GM18511 (cell line): ENCODE data around the gene MYLIP.

ENCODE experiments used
- ATAC-seq: cut with Tn5 transposase; IDR thresholded peaks from one replicate; pipeline ENCODE4 v1.9.1; 2021; ENCODE audit warnings: mild to moderate bottlenecking, moderate library complexity; ENCODE audit not compliant: unreplicated experiment

The MYLIP gene

GRCh38 chr6:16106991-16107787, 21.7 kb upstream of the MYLIP start:
- no peak for ATAC-seq

DNA sequence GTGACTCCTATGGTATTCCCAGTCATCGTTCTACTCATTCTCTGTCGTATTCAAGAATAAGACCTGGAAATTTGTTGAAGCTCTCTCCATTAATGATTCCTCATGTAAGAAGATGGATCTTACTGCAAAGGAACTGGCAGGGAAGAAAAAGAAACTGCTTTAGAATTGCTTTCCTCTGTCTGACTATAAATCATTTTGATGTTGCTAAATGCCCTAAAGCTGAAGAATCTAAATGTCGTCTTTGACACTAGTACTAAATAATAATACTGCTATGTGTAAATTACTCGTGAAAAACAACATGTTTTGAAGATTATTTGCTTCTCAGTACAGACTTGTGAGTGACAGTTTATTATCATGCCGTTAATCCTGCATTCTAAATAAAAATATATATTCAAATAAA, 20.5 kb upstream of the MYLIP start:
- no peak for ATAC-seq

- ATAC-seq = no peak
These were observed 19.8 kb upstream of the MYLIP start for GRCh38 chr6:16108921-16109658.

GRCh38 chr6:16109659-16110305, 19.1 kb upstream of the MYLIP start:
- no peak for ATAC-seq

GRCh38 chr6:16118825-16119224, 10.1 kb upstream of the MYLIP start:
- ATAC-seq = no peak

GRCh38 chr6:16121339-16121738, 7.5 kb upstream of the MYLIP start:
- no peak for ATAC-seq

- no peak for ATAC-seq
These were observed 6.7 kb upstream of the MYLIP start for GRCh38 chr6:16122197-16122596.

- no peak for ATAC-seq
These were observed 4.4 kb upstream of the MYLIP start for GRCh38 chr6:16124198-16125180.

- ATAC-seq = no peak
These were observed 2.8 kb upstream of the MYLIP start for GRCh38 chr6:16126056-16126455.

DNA sequence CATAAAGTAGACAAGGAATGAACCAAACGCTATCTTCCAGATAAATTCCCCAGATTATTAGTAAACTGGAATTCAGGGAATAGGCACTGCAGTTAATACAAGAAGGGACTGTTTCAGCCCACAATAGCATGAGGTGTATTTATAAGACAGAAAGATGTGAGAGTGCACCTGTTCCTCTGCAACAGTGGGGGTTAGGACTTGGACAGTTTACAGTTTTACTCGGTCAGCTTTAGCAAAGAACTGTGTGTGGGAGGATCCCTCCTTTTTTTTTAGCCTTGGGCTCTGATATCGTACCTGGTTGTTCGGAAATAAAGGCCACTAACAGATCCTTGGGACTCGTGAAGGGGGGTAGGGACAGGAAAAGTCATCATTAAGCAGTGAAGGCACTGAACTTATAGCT, 2.0 kb upstream of the MYLIP start:
- no peak for ATAC-seq

DNA sequence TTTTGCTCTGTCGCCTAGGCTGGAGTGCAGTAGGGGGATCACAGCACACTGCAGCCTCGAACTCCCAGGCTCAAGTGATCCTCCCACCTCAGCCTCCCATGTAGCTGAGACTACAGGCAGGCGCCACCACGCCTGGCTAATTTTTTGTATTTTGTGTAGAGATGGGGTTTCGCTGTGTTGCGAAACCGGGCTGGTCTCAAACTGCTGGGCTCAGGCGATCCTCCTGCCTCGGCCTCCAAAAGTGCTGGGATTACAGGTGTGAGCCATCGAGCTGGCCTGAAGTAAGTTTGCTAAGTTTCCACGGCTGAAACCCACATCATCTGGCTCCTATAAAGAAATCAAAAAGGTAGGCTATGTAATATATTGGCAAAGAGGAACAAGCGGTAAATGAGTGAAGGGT, 1.4 kb upstream of the MYLIP start:
- no peak for ATAC-seq

GRCh38 chr6:16129623-16130401, 926 bp downstream of the MYLIP start:
- ATAC-seq = no peak

DNA sequence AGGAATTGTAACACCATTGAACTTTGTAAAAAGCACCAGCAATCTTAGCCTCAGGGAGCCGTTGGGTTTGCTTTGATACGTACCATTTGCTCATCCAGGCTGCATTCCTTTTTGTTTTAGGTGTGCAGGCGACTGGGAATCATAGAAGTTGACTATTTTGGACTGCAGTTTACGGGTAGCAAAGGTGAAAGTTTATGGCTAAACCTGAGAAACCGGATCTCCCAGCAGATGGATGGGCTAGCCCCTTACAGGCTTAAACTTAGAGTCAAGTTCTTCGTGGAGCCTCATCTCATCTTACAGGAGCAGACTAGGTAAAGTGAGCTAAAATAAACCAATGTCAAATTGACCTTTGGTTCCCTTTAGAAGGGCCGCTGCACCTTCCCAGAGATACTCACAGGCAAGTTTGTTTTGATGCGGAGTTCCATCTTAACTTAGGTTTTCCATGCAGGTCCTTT, 1.6 kb downstream of the MYLIP start:
- no peak for ATAC-seq

DNA sequence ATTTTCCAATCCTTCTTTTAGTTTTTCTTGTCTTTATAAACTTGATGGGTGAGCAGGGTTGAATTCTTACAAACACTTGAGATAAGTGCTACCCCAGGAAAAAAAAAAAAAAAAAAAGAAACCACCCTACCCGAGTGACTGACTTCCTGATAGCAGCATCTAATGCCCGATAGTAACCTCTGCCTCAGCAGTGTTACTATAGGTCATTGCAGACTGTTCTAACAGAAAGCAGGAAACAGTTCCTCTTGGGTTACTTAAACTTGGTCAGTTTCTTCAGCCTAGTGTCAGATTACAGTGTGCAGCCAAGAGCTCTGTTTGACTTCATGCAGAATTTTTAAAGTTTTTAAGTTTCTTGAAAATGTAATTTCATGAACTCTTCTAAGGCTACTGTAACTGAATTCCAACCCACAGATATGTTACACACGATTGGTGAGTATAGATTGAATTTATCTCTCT, 2.1 kb downstream of the MYLIP start:
- ATAC-seq = peak; percentile 55

DNA sequence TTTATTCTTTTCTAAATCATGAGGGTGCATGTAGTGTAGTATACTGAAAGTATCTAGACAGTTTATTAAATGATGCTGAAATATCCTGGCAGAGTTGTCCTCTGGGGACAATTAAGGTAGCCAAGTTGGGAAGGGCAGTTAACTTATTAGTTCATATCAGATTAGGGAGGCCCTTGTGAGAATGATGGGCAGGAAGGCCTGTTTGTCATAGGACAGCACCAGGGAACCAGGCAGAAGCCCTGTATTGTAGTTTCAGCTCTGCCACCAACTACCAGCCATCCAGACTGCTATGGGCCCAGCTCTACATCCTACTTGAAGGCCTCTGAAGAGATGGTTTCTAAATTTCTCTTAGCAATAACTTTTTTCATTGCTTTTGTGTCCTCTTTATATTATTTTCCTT, 4.0 kb downstream of the MYLIP start:
- ATAC-seq = no peak

DNA sequence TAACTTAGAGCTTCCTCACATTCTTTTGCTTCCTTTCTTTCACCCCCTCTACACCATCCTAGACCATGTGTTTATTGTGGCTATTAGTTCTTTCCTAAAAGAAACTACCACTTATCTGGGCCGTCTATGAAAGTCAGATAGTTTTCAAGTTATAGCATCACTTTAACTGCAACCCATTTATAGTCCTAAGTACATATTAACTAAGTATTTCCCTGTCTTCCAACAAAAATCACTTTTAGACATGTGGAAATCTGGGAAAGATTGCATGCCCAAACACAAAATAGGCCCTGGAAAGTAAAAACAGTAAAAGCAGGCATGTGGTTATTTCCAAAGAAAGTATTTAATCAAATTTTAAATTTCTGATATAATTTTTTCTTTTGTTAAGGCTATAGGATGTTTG, 5.5 kb downstream of the MYLIP start:
- no peak for ATAC-seq

DNA sequence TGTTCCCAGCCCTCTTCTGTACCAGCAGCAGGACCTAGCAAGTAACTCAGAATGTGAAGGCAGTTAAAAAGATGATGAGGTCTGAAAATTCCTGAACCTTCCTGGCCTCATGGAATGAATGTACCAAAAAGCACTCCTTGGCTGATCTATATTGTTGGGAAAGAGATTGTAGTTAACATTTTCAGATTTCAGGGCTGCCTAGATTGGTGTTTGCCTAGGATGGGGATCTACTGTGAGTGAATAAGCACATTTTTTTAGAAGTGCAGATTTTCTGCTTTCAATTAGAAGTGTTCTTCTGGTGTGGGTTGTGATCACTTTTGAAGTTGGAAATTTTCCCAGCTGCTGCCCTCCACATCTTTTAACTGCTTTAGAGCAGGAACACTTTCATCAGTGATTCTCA, 6.2 kb downstream of the MYLIP start:
- no peak for ATAC-seq

DNA sequence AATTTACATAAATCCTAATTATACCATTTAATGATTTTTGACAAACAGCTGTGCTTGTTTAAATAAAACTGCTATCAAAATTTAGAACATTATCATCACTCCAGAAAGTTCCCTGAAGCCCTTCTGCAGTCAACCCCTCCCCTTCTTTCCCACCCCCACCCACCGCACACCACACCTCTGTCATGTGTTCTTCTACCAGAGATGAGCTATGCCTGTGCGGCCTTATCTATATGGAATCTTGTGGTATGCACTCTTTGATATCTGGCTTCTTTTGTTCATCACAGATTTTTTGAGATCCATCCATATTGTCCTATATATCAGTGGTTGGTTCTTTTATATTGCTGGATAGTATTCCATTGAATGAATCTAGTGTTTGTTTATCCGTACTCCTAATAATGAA, 7.2 kb downstream of the MYLIP start:
- no peak for ATAC-seq

DNA sequence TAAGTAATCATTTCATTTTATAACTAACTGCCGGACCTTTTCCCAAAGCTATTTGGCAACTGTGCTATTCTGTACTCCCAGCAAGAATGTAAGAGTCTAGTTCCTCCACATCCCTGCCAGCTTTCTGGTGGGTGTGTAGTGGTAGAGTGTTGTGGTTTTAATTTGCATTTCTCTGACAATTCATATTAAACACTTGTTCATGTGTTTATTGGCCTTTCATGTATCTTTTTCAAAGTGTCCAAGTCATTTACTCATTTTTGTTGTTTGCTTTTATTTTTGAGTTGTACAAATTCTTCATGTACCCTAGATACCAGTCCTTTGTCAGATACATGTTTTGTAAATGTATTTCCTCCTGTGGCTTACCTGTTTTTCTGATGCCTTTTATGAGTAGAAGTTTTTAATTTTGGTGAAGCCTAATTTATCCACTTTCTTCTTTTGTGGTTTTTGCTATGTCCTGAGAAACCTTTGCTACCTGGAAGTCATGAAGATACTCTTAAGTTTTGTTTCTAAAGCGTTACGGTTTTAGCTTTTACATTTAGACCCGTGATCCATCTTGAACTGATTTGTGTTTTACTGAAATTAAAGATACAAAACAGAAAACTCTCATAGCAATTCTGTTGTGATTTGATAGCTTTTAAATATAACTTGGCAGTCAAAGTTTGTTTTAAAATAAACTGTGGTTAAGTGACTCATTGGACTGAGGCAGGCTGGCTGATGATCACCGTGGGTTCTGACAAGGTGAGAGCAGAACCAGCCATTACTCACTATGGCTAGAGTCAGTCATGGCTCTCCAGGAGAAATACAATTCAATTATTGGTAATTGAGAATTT, 8.0 kb downstream of the MYLIP start:
- no peak for ATAC-seq
